Karpas-422 (cell line): ENCODE measurements around the gene ZFAND2B. TPM values are rescaled to one million over a fixed set of nuclear protein-coding genes. Genes with fewer than 3 reads are reported as not detected.
A peak's percentile ranks its signal among the peaks of the same experiment; 100 is the strongest.

Experiments used
- DNase-seq: peaks from one replicate; pipeline ENCODE4 v3.0.0-alpha.2; 2015
- H2AFZ ChIP-seq: fragments of 200-600 bp; sonication (generic); 2 replicates; pipeline ENCODE4 v1.6.1; 2014; ENCODE audit warnings: antibody characterized with exemption, low read length, mixed read lengths
- H3K27ac ChIP-seq: fragments of 200-600 bp; sonication (generic); 2 replicates; pipeline ENCODE4 v1.5.1; 2014; ENCODE audit warnings: mild to moderate bottlenecking, low read length, moderate library complexity
- H3K27me3 ChIP-seq: fragments of 200-600 bp; sonication (generic); 2 replicates; pipeline ENCODE4 v1.6.1; 2014; ENCODE audit warnings: low read length, mixed read lengths
- H3K36me3 ChIP-seq: fragments of 200-600 bp; sonication (generic); 2 replicates; pipeline ENCODE4 v1.6.1; 2014; ENCODE audit warnings: low read length, mixed read lengths; ENCODE audit not compliant: insufficient read depth
- H3K4me1 ChIP-seq: fragments of 200-600 bp; sonication (generic); 2 replicates; pipeline ENCODE4 v1.6.1; 2014; ENCODE audit warnings: mild to moderate bottlenecking, low read length, mixed read lengths
- H3K4me2 ChIP-seq: fragments of 200-600 bp; sonication (generic); 2 replicates; pipeline ENCODE4 v1.6.1; 2014; ENCODE audit warnings: low read length, low read depth, mild to moderate bottlenecking; ENCODE audit not compliant: poor library complexity, severe bottlenecking
- H3K4me3 ChIP-seq: fragments of 200-600 bp; sonication (generic); 2 replicates; pipeline ENCODE4 v1.5.1; 2014; ENCODE audit warnings: mild to moderate bottlenecking, antibody characterized with exemption, low read length, mixed read lengths
- H3K79me2 ChIP-seq: fragments of 200-600 bp; sonication (generic); 2 replicates; pipeline ENCODE4 v1.6.1; 2014; ENCODE audit warnings: mild to moderate bottlenecking, low read length, mixed read lengths
- H3K9ac ChIP-seq: fragments of 200-600 bp; sonication (generic); 2 replicates; pipeline ENCODE4 v1.6.0; 2014; ENCODE audit warnings: low read length
- H3K9me2 ChIP-seq: fragments of 200-600 bp; sonication (generic), shearing (Covaris generic); replicated peaks from 2 replicates; pipeline ENCODE4 v1.6.0; 2014; ENCODE audit warnings: mild to moderate bottlenecking, low read length, moderate library complexity; ENCODE audit not compliant: insufficient read depth
- H3K9me3 ChIP-seq: fragments of 300-700, 200-600 bp; sonication (generic); 2 replicates; pipeline ENCODE4 v1.6.1; 2014; ENCODE audit warnings: low read length, mixed read lengths
- H4K20me1 ChIP-seq: fragments of 200-600 bp; sonication (generic); 2 replicates; pipeline ENCODE4 v1.6.1; 2014; ENCODE audit warnings: mild to moderate bottlenecking, antibody characterized with exemption, low read length, low read depth; ENCODE audit not compliant: insufficient read depth
- total RNA-seq: library from RNA; depleted of rRNA; stranded (reverse); fragments of >200 nt; shearing (Covaris generic); gene quantifications from 2 replicates; pipeline ENCODE4 v1.2.3, GENCODE V29; 2014; ENCODE audit warnings: low replicate concordance

ZFAND2B gene
- total RNA-seq, 1 experiment from 2014 or later, result 28.0 TPM

DNA sequence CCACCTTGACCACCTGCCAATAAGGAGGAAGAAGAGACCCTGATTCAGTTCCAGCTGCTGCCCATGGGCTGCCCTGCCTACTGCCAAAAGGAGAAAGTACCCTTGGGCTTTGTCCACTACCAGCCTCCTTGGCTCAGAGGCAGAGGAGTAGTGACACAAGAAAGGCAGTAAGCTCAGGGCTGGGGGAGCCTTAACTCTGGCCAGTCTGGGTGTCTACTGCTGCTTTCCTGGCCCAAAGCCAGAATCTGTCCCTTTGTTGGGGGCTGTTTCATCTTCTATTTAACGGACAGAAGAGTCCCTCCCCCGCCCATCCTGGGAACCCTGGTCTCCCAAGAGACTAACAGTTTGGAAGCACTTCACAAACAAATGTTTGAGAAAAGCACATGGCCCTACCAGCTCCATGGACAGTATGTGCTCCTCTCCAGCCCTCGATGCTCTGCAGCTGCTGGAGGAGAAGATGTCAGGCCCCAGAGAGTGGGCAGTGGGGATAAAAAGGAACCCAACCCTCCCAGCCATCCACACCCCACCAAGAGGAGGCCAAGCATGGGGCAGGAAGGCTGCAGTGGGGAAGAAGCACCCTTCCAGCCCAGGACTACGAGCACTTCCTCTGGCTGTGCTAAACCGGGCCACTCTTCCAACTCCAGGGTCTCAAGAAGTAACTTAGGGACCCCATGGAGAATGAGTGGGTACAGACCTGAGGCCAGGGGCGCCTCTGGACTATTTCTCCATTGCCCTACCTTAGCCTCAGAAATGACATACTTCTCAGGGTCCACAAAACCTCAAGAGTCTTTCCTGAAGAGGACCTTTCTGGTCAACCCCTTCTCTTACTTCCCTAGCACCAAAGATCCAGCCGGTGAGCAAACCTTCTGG, 21.7 kb downstream of the ZFAND2B start:
- Histone ChIP-seq H3K9me2 (no peaks in the 10 kb centered on the region), H3K79me2 (peaks cover 59% of the 10 kb centered on the region), H3K4me2 (peak overlapping the region; percentile 90), H3K4me3 (peak overlapping the region; percentile 91), H3K9ac (peak overlapping the region; percentile 94), H3K36me3 (peaks cover 34% of the 10 kb centered on the region), H3K9me3 (no peaks in the 10 kb centered on the region), H3K27ac (no peak overlapping the region), H4K20me1 (no peaks in the 10 kb centered on the region), H3K4me1 (peaks cover 26% of the 10 kb centered on the region), H3K27me3 (no peaks in the 10 kb centered on the region), H2AFZ (no peak overlapping the region)
- DNase-seq, result no peak

DNA sequence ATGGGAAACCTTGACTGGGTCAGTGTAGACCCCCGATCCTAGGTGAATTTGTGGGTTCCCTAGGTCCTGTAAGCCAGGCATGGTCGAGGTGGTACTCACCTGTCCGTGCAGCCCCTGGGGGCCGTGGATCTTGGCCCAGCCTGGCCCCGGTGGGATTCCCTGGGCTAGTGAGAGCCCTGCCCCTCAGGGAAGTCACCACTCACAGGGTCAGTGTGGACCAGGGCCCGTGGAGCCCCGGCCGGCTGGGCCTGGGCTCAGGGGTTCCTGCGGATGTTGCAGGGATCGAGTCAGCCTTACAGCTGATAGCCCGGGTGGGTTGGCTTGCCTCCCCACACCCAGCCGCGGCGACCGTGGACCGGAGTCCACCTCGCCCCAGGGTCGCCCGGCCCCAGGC, 22.3 kb downstream of the ZFAND2B start:
- H3K36me3 ChIP-seq, result peaks cover 36% of the 10 kb centered on the region
- H4K20me1 ChIP-seq, result no peaks in the 10 kb centered on the region

DNA sequence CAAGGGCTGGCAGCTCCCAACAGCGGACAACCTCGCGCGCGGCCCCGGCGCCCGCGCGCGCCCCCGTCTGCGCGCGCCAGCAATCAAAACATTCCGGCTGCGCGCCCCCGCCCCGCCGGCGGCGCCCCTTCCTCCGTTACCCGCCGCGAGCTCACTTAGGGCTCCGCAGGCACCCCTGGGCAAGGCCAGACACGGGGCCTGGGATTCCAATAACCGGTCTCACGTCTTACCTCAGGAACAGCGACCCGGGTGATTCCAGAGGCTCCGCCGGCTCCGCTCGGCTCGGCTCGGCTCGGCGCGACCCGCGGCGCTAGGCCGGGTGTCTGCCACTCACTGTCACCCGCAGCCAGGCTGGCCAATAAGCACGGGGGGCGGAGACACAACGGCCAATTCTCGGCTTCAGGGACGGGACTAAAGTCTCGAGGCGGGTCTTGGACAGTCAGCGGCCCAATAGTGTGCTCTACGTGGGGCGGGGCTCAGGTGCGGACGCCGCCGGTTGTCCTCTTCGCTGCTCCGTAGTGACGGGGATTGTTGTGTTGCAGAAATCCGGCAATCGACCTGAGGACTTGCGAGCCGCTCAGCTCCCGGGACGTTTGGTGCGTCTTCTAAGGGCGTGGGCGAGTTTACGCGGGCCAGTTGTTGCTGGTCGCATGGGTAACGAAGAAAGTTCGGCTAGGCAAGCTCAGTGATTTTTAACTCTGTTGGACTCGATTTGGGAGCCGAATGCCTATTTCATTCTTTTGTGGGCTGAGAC, 22.9 kb downstream of the ZFAND2B start, which contains the start of the genes ANKZF1 and ATG9A:
TSS of gene ANKZF1 (plus strand) at position 502 of the 754 bp plus-strand sequence. CDS start 452 bp downstream, outside the sequence.
TSS of gene ATG9A (minus strand) at position 332 of the 754 bp plus-strand sequence. CDS start 1,612 bp downstream, outside the sequence.
- H3K27me3 ChIP-seq, result no peaks in the 10 kb centered on the region
- H3K9ac ChIP-seq, result peak within 1 kb of the TSS; percentile 94
- H2AFZ ChIP-seq, result peak within 1 kb of the TSS; percentile 90; the same call in 1 of the 2 replicates
- H3K4me1 ChIP-seq, result peaks cover 26% of the 10 kb centered on the region
- H3K4me3 ChIP-seq, result peak within 1 kb of the TSS; percentile 91
- peaks cover 59% of the 10 kb centered on the region for H3K79me2 ChIP-seq
- no peaks in the 10 kb centered on the region for H3K9me2 ChIP-seq
- H3K4me2 ChIP-seq, result peak within 1 kb of the TSS; percentile 90
- no peaks in the 10 kb centered on the region for H4K20me1 ChIP-seq
- H3K27ac ChIP-seq, result peak within 1 kb of the TSS; percentile 85
- peak; percentile 99 for DNase-seq
- peaks cover 41% of the 10 kb centered on the region for H3K36me3 ChIP-seq
- H3K9me3 ChIP-seq, result no peaks in the 10 kb centered on the region

More for the DNA sequence above, 22.3 kb downstream of the ZFAND2B start:
- Histone ChIP-seq H3K4me2 (peak overlapping the region; percentile 90), H3K9ac (peak overlapping the region; percentile 94), H3K27me3 (no peaks in the 10 kb centered on the region), H2AFZ (peak overlapping the region; percentile 90; the same call in 1 of the 2 replicates), H3K9me2 (no peaks in the 10 kb centered on the region), H3K4me3 (peak overlapping the region; percentile 91), H3K27ac (no peak overlapping the region), H3K4me1 (peaks cover 26% of the 10 kb centered on the region), H3K9me3 (no peaks in the 10 kb centered on the region), H3K79me2 (peaks cover 59% of the 10 kb centered on the region)
- DNase-seq, result no peak

DNA sequence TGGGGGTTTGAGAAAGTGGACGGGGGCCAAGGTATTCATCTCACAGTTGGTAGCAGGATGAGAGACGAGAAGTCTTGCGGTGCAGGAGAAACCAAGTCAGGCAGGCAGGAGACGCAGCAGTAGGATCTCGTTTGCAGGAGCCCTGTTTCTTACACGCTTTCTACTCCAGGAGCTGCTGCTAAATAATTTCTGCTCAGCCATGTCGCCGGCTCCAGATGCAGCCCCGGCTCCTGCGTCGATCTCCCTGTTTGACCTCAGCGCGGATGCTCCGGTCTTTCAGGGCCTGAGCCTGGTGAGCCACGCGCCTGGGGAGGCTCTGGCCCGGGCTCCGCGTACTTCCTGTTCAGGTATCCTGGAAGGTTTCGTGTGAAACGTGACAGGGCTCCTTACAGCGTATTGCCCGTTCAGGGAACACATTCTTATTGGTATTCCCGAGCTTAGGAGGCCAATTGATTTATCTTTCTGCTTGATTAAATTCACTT, 23.5 kb downstream of the ZFAND2B start:
- peak; percentile 89 for DNase-seq
- Histone ChIP-seq H3K4me2 (peak overlapping the region; percentile 81), H3K9me2 (no peaks in the 10 kb centered on the region), H2AFZ (peak overlapping the region; percentile 74; the same call in 1 of the 2 replicates), H3K4me1 (peaks cover 26% of the 10 kb centered on the region), H3K27me3 (no peaks in the 10 kb centered on the region), H3K27ac (peak overlapping the region; percentile 85), H3K4me3 (peak overlapping the region; percentile 91), H3K79me2 (peaks cover 59% of the 10 kb centered on the region), H3K9ac (peak overlapping the region; percentile 94), H3K36me3 (peaks cover 42% of the 10 kb centered on the region), H4K20me1 (no peaks in the 10 kb centered on the region), H3K9me3 (no peaks in the 10 kb centered on the region)

DNA sequence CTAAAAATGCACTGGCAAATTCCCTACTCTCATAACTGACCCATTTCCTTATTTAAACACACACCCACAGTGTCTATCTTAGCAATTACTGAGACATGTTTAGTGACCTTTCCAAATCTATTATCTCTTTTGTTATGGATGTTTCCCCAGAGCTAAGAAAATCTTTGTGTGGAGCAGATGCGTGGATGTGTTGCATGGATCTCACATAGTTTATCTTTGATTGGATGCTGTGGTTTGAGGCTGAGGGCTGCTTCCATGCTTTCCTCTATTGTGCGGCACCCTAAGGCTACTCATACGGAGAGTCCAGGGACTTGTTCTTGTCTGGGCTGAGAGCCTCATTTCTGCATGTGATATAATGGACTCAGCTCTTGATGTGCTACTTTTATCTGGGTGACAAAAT, 27.7 kb downstream of the ZFAND2B start:
- H3K9me2 ChIP-seq, result no peaks in the 10 kb centered on the region
- H4K20me1 ChIP-seq, result no peaks in the 10 kb centered on the region
- no peak overlapping the region for H3K9ac ChIP-seq
- no peaks in the 10 kb centered on the region for H3K27me3 ChIP-seq
- H3K36me3 ChIP-seq, result peaks cover 46% of the 10 kb centered on the region
- no peak for DNase-seq
- H3K27ac ChIP-seq, result no peak overlapping the region
- no peak overlapping the region for H2AFZ ChIP-seq
- no peak overlapping the region for H3K4me2 ChIP-seq
- peaks cover 15% of the 10 kb centered on the region for H3K4me1 ChIP-seq
- H3K4me3 ChIP-seq, result no peak overlapping the region
- peaks cover 32% of the 10 kb centered on the region for H3K79me2 ChIP-seq
- H3K9me3 ChIP-seq, result no peaks in the 10 kb centered on the region

- no peak overlapping the region for H3K4me2 ChIP-seq
- H3K9me2 ChIP-seq, result no peaks in the 10 kb centered on the region
- H4K20me1 ChIP-seq, result no peaks in the 10 kb centered on the region
- no peak overlapping the region for H3K4me3 ChIP-seq
- peaks cover 27% of the 10 kb centered on the region for H3K4me1 ChIP-seq
- no peaks in the 10 kb centered on the region for H3K9me3 ChIP-seq
- peaks cover 13% of the 10 kb centered on the region for H3K79me2 ChIP-seq
- H3K27ac ChIP-seq, result no peak overlapping the region
- DNase-seq, result no peak
- no peak overlapping the region for H2AFZ ChIP-seq
- H3K36me3 ChIP-seq, result no peaks in the 10 kb centered on the region; the same call in 1 of the 2 replicates
- no peaks in the 10 kb centered on the region for H3K27me3 ChIP-seq
- no peak overlapping the region for H3K9ac ChIP-seq
Measured at GRCh38 chr2:219243291-219243761, 36.7 kb downstream of the ZFAND2B start.

DNA sequence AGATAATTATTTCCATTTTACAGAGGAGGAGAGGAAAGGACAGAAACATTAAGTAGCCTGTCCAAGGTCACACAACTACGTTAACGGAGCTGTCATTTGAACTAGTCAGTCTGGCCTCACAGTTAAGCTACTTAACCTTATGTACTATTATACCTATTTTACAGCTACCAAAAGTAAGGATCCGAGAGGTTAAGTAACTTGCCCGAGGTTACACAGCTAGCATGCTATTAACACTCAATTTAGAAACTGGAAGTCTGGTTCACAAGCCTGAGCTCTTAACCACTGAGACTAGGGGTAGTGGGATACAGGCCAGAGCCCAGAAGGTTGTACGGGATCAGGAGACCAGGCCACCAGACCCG, 38.2 kb downstream of the ZFAND2B start:
- Histone ChIP-seq H3K4me3 (peak overlapping the region; percentile 94), H3K27ac (no peak overlapping the region), H3K4me1 (peaks cover 39% of the 10 kb centered on the region)

More for the DNA sequence above, 38.2 kb downstream of the ZFAND2B start:
- Histone ChIP-seq H3K9ac (peak overlapping the region; percentile 94), H3K9me2 (no peaks in the 10 kb centered on the region), H3K4me2 (peak overlapping the region; percentile 96), H3K27me3 (no peaks in the 10 kb centered on the region), H3K79me2 (peaks cover 13% of the 10 kb centered on the region), H3K9me3 (no peaks in the 10 kb centered on the region), H3K36me3 (no peaks in the 10 kb centered on the region; the same call in 1 of the 2 replicates), H2AFZ (0 out of 2 replicates have a peak overlapping the region, but pooled peaks have one; percentile 13), H4K20me1 (no peaks in the 10 kb centered on the region)
- DNase-seq, result no peak
